DND-41 (cell line): ENCODE results near the gene AKT1.

Source experiments
- ATAC-seq: fragments of 200-7000 bp; cut with Tn5 transposase; 3 replicates; pipeline ENCODE4 v1.9.1; 2021; ENCODE audit warnings: low read depth; ENCODE audit not compliant: insufficient read depth
- DNase-seq: peaks from one replicate; pipeline ENCODE4 v3.0.0-alpha.2; 2020
- H2AFZ ChIP-seq: 2 replicates; pipeline ENCODE4 v1.6.0; 2012; ENCODE audit warnings: low read depth, low read length
- H3K27ac ChIP-seq: 2 replicates; pipeline ENCODE4 v1.5.1; 2012; ENCODE audit warnings: low read length, inconsistent platforms
- H3K27me3 ChIP-seq: fragments of 200-600 bp; sonication (generic); 2 replicates; pipeline ENCODE4 v1.6.0; 2012; ENCODE audit warnings: low read length, mild to moderate bottlenecking, inconsistent platforms; ENCODE audit not compliant: insufficient read depth, poor library complexity
- H3K36me3 ChIP-seq: 2 replicates; pipeline ENCODE4 v1.5.1; 2012; ENCODE audit warnings: low read length, inconsistent platforms; ENCODE audit not compliant: insufficient read depth
- H3K4me1 ChIP-seq: 2 replicates; pipeline ENCODE4 v1.5.1; 2012; ENCODE audit warnings: mild to moderate bottlenecking, low read length; ENCODE audit not compliant: insufficient read depth
- H3K4me2 ChIP-seq: 2 replicates; pipeline ENCODE4 v1.6.0; 2012; ENCODE audit warnings: mild to moderate bottlenecking, moderate library complexity, low read length, inconsistent platforms; ENCODE audit not compliant: insufficient read depth
- H3K4me3 ChIP-seq, 2 experiments: fragments of 200-600 bp in 1 of 2; shearing (Covaris generic) in 1 of 2; 2 replicates each; pipeline ENCODE4 v1.5.1; 2012 to 2016; ENCODE audit warnings: inconsistent platforms in 2 of 2, low read length in 2 of 2, mild to moderate bottlenecking in 2 of 2, low read depth in 1 of 2, moderate library complexity in 1 of 2
- H3K79me2 ChIP-seq: 2 replicates; pipeline ENCODE4 v1.6.0; 2012; ENCODE audit warnings: low read length, inconsistent platforms; ENCODE audit not compliant: insufficient read depth
- H3K9ac ChIP-seq: 2 replicates; pipeline ENCODE4 v1.6.0; 2012; ENCODE audit warnings: low read depth, mild to moderate bottlenecking, inconsistent platforms, low read length, moderate library complexity
- H3K9me3 ChIP-seq: 2 replicates; pipeline ENCODE4 v1.5.1; 2012; ENCODE audit warnings: low read length, moderate library complexity, mild to moderate bottlenecking, inconsistent platforms; ENCODE audit not compliant: insufficient read depth, severe bottlenecking
- H4K20me1 ChIP-seq: 2 replicates; pipeline ENCODE4 v1.6.0; 2012; ENCODE audit warnings: low read length; ENCODE audit not compliant: insufficient read depth
- CTCF ChIP-seq: IDR thresholded peaks from 2 replicates; pipeline ENCODE4 v1.5.1; 2012; ENCODE audit warnings: borderline replicate concordance, low read length, moderate library complexity, mild to moderate bottlenecking; ENCODE audit not compliant: poor library complexity, severe bottlenecking; ENCODE audit errors: extremely low read depth
- EZH2 ChIP-seq: IDR thresholded peaks from 3 replicates; pipeline ENCODE4 v1.6.1; 2012; ENCODE audit warnings: borderline replicate concordance, low read depth, mild to moderate bottlenecking, moderate library complexity, low read length, inconsistent platforms; ENCODE audit not compliant: severe bottlenecking

The AKT1 gene

GRCh38 chr14:104732355-104732804, 63.2 kb downstream of the AKT1 start:
- DNase-seq = no peak
- no peak overlapping the region for H3K27ac ChIP-seq
- no peak overlapping the region for H3K9ac ChIP-seq

GRCh38 chr14:104731320-104732294, 63.9 kb downstream of the AKT1 start:
- Histone ChIP-seq H3K9ac (no peak overlapping the region), H3K36me3 (no peaks in the 10 kb centered on the region), H3K4me2 (no peak overlapping the region), H3K79me2 (no peaks in the 10 kb centered on the region), H3K4me3 (no peak overlapping the region), H2AFZ (no peak overlapping the region), H4K20me1 (no peaks in the 10 kb centered on the region; the same call in 1 of the 2 replicates), H3K9me3 (no peaks in the 10 kb centered on the region), H3K27ac (no peak overlapping the region), H3K27me3 (no peaks in the 10 kb centered on the region), H3K4me1 (no peaks in the 10 kb centered on the region)
- peak; percentile 67 for ATAC-seq
- TF ChIP-seq CTCF = peak; percentile 57
- no peak for TF ChIP-seq EZH2
- DNase-seq = peak; percentile 22

More at GRCh38 chr14:104732355-104732804, 63.2 kb downstream of the AKT1 start:
- Histone ChIP-seq H3K9me3 (no peaks in the 10 kb centered on the region), H3K79me2 (no peaks in the 10 kb centered on the region), H3K36me3 (no peaks in the 10 kb centered on the region), H3K4me3 (no peak overlapping the region), H3K4me2 (no peak overlapping the region), H3K27me3 (no peaks in the 10 kb centered on the region), H4K20me1 (no peaks in the 10 kb centered on the region; the same call in 1 of the 2 replicates), H3K4me1 (no peaks in the 10 kb centered on the region), H2AFZ (no peak overlapping the region)
- ATAC-seq = no peak
- no peak for TF ChIP-seq CTCF
- no peak for TF ChIP-seq EZH2

- Histone ChIP-seq H4K20me1 (no peaks in the 10 kb centered on the region; the same call in 1 of the 2 replicates), H3K36me3 (no peaks in the 10 kb centered on the region), H3K9me3 (no peaks in the 10 kb centered on the region), H3K4me2 (no peak overlapping the region), H3K4me3 (no peak overlapping the region), H3K27me3 (no peaks in the 10 kb centered on the region), H3K9ac (no peak overlapping the region), H3K79me2 (no peaks in the 10 kb centered on the region), H2AFZ (no peak overlapping the region), H3K4me1 (no peaks in the 10 kb centered on the region), H3K27ac (no peak overlapping the region)
- no peak for DNase-seq
- ATAC-seq = no peak
- TF ChIP-seq EZH2 = no peak
- no peak for TF ChIP-seq CTCF
Measured at GRCh38 chr14:104730487-104730886, 65.1 kb downstream of the AKT1 start.
